Activated T-cell treated with anti-CD3 and anti-CD28 coated beads, Interleukin-2, amount 50 U/mL, for 4 hours (primary cell): ENCODE results near the gene NTRK3. TPM values are rescaled to one million over a fixed set of nuclear protein-coding genes. Genes with fewer than 3 reads are reported as not detected.

Source experiments
- ATAC-seq, 2 donors: fragments of 200-7000 bp; cut with Tn5 transposase; one replicate each; pipeline ENCODE4 v1.10.0; 2021
- DNase-seq: peaks from one replicate; pipeline ENCODE4 v3.0.0-alpha.2; 2020
- H3K27me3 Mint-ChIP-seq: one replicate; pipeline ENCODE4 v1.8.0; 2021; ENCODE audit warnings: low read depth, mixed read lengths
- H3K36me3 Mint-ChIP-seq: one replicate; pipeline ENCODE4 v1.8.0; 2022; ENCODE audit warnings: mixed read lengths; ENCODE audit not compliant: insufficient read depth
- H3K4me1 Mint-ChIP-seq: one replicate; pipeline ENCODE4 v1.8.0; 2021; ENCODE audit warnings: low read depth, mixed read lengths
- H3K4me3 Mint-ChIP-seq: one replicate; pipeline ENCODE4 v1.8.0; 2021; ENCODE audit warnings: mild to moderate bottlenecking, moderate library complexity, mixed read lengths
- H3K9me3 Mint-ChIP-seq: one replicate; pipeline ENCODE4 v1.8.0; 2021; ENCODE audit warnings: mixed read lengths
- total RNA-seq, 3 donors: library from RNA; stranded (reverse); gene quantifications; one replicate each; pipeline ENCODE4 v1.2.1, GENCODE V29; 2021

Gene NTRK3
- total RNA-seq, 3 donors from 2014 or later = 0.18 to 1.7 TPM; not detected in 1

- no peak overlapping the region for H3K4me3 Mint-ChIP-seq
These were observed 243.9 kb downstream of the NTRK3 start for GRCh38 chr15:88012688-88013087.

GRCh38 chr15:88012233-88012632 lies 244.3 kb downstream of the NTRK3 start:
- H3K4me1 Mint-ChIP-seq = no peaks in the 10 kb centered on the region
- DNase-seq = no peak
- H3K36me3 Mint-ChIP-seq = no peaks in the 10 kb centered on the region
- no peak for ATAC-seq
- no peaks in the 10 kb centered on the region for H3K27me3 Mint-ChIP-seq
- H3K9me3 Mint-ChIP-seq = no peaks in the 10 kb centered on the region
- H3K4me3 Mint-ChIP-seq = no peak overlapping the region

More at GRCh38 chr15:88012688-88013087, 243.9 kb downstream of the NTRK3 start:
- no peaks in the 10 kb centered on the region for H3K27me3 Mint-ChIP-seq
- H3K4me1 Mint-ChIP-seq = no peaks in the 10 kb centered on the region
- no peak for DNase-seq
- ATAC-seq = no peak
- no peaks in the 10 kb centered on the region for H3K9me3 Mint-ChIP-seq
- H3K36me3 Mint-ChIP-seq = no peaks in the 10 kb centered on the region

GRCh38 chr15:88011533-88011932 lies 245.0 kb downstream of the NTRK3 start:
- Mint-ChIP-seq H3K27me3 (no peaks in the 10 kb centered on the region), H3K4me3 (no peak overlapping the region), H3K9me3 (no peaks in the 10 kb centered on the region), H3K36me3 (no peaks in the 10 kb centered on the region), H3K4me1 (no peaks in the 10 kb centered on the region)
- DNase-seq (no peak), ATAC-seq (no peak)

- H3K4me3 Mint-ChIP-seq = no peak overlapping the region
- no peak for DNase-seq
- no peaks in the 10 kb centered on the region for H3K36me3 Mint-ChIP-seq
- ATAC-seq = no peak
- no peaks in the 10 kb centered on the region for H3K4me1 Mint-ChIP-seq
- H3K27me3 Mint-ChIP-seq = no peaks in the 10 kb centered on the region
- H3K9me3 Mint-ChIP-seq = no peaks in the 10 kb centered on the region
These were observed 250.4 kb downstream of the NTRK3 start for GRCh38 chr15:88006146-88006545.

GRCh38 chr15:88004399-88004798 lies 252.1 kb downstream of the NTRK3 start:
- Mint-ChIP-seq H3K4me3 (no peak overlapping the region), H3K36me3 (no peaks in the 10 kb centered on the region), H3K4me1 (no peaks in the 10 kb centered on the region), H3K27me3 (no peaks in the 10 kb centered on the region), H3K9me3 (peaks cover 6% of the 10 kb centered on the region)
- DNase-seq (no peak), ATAC-seq (no peak)

GRCh38 chr15:88003541-88004327 lies 252.8 kb downstream of the NTRK3 start:
- no peak for DNase-seq
- no peaks in the 10 kb centered on the region for H3K36me3 Mint-ChIP-seq
- no peaks in the 10 kb centered on the region for H3K27me3 Mint-ChIP-seq
- peaks cover 6% of the 10 kb centered on the region for H3K9me3 Mint-ChIP-seq
- no peaks in the 10 kb centered on the region for H3K4me1 Mint-ChIP-seq
- no peak overlapping the region for H3K4me3 Mint-ChIP-seq
- no peak for ATAC-seq

GRCh38 chr15:88002706-88003105 lies 253.8 kb downstream of the NTRK3 start:
- H3K4me1 Mint-ChIP-seq = no peaks in the 10 kb centered on the region
- no peak overlapping the region for H3K4me3 Mint-ChIP-seq
- DNase-seq (no peak), ATAC-seq (no peak)
- H3K9me3 Mint-ChIP-seq = peaks cover 6% of the 10 kb centered on the region
- no peaks in the 10 kb centered on the region for H3K36me3 Mint-ChIP-seq
- H3K27me3 Mint-ChIP-seq = no peaks in the 10 kb centered on the region

GRCh38 chr15:87998630-87999029 lies 257.9 kb downstream of the NTRK3 start:
- Mint-ChIP-seq H3K27me3 (no peaks in the 10 kb centered on the region), H3K4me3 (no peak overlapping the region), H3K9me3 (peaks cover 6% of the 10 kb centered on the region), H3K36me3 (no peaks in the 10 kb centered on the region), H3K4me1 (no peaks in the 10 kb centered on the region)
- DNase-seq (no peak), ATAC-seq (no peak)

- DNase-seq (no peak), ATAC-seq (no peak)
- no peaks in the 10 kb centered on the region for H3K9me3 Mint-ChIP-seq
- H3K4me3 Mint-ChIP-seq = no peak overlapping the region
- no peaks in the 10 kb centered on the region for H3K4me1 Mint-ChIP-seq
- H3K27me3 Mint-ChIP-seq = peaks cover 2% of the 10 kb centered on the region
- no peaks in the 10 kb centered on the region for H3K36me3 Mint-ChIP-seq
These were observed 269.8 kb downstream of the NTRK3 start for GRCh38 chr15:87986776-87987175.

- no peaks in the 10 kb centered on the region for H3K36me3 Mint-ChIP-seq
- no peak for ATAC-seq
- no peak for DNase-seq
- no peaks in the 10 kb centered on the region for H3K9me3 Mint-ChIP-seq
- H3K4me1 Mint-ChIP-seq = no peaks in the 10 kb centered on the region
- H3K27me3 Mint-ChIP-seq = peaks cover 2% of the 10 kb centered on the region
- no peak overlapping the region for H3K4me3 Mint-ChIP-seq
These were observed 271.1 kb downstream of the NTRK3 start for GRCh38 chr15:87985451-87985850.

GRCh38 chr15:87981969-87982368 lies 274.6 kb downstream of the NTRK3 start:
- H3K27me3 Mint-ChIP-seq = peaks cover 6% of the 10 kb centered on the region
- no peaks in the 10 kb centered on the region for H3K36me3 Mint-ChIP-seq
- no peaks in the 10 kb centered on the region for H3K4me1 Mint-ChIP-seq
- no peak for DNase-seq
- no peak for ATAC-seq
- no peaks in the 10 kb centered on the region for H3K9me3 Mint-ChIP-seq
- H3K4me3 Mint-ChIP-seq = no peak overlapping the region

GRCh38 chr15:87977907-87978306 lies 278.6 kb downstream of the NTRK3 start:
- no peaks in the 10 kb centered on the region for H3K4me1 Mint-ChIP-seq
- DNase-seq = no peak
- no peak for ATAC-seq
- no peak overlapping the region for H3K4me3 Mint-ChIP-seq
- no peaks in the 10 kb centered on the region for H3K9me3 Mint-ChIP-seq
- no peaks in the 10 kb centered on the region for H3K36me3 Mint-ChIP-seq
- H3K27me3 Mint-ChIP-seq = peaks cover 4% of the 10 kb centered on the region

- no peaks in the 10 kb centered on the region for H3K4me1 Mint-ChIP-seq
- ATAC-seq = no peak
These were observed 280.0 kb downstream of the NTRK3 start for GRCh38 chr15:87976552-87976951.

GRCh38 chr15:87973501-87974215 lies 282.9 kb downstream of the NTRK3 start:
- H3K4me1 Mint-ChIP-seq = no peaks in the 10 kb centered on the region
- H3K27me3 Mint-ChIP-seq = peaks cover 3% of the 10 kb centered on the region
- no peak for ATAC-seq
- H3K9me3 Mint-ChIP-seq = no peaks in the 10 kb centered on the region
- H3K36me3 Mint-ChIP-seq = no peaks in the 10 kb centered on the region
- no peak overlapping the region for H3K4me3 Mint-ChIP-seq
- no peak for DNase-seq

More at GRCh38 chr15:87976552-87976951, 280.0 kb downstream of the NTRK3 start:
- no peaks in the 10 kb centered on the region for H3K36me3 Mint-ChIP-seq
- no peak for DNase-seq
- H3K27me3 Mint-ChIP-seq = peaks cover 4% of the 10 kb centered on the region
- no peak overlapping the region for H3K4me3 Mint-ChIP-seq
- H3K9me3 Mint-ChIP-seq = no peaks in the 10 kb centered on the region

GRCh38 chr15:87971076-87971475 lies 285.5 kb downstream of the NTRK3 start:
- ATAC-seq = no peak
- DNase-seq = no peak
- no peaks in the 10 kb centered on the region for H3K27me3 Mint-ChIP-seq
- no peaks in the 10 kb centered on the region for H3K9me3 Mint-ChIP-seq
- H3K36me3 Mint-ChIP-seq = no peaks in the 10 kb centered on the region
- no peaks in the 10 kb centered on the region for H3K4me1 Mint-ChIP-seq
- H3K4me3 Mint-ChIP-seq = no peak overlapping the region
